ENCODE results near the gene RFTN1.

GRCh38 chr3:16550305-16550675 lies 36.8 kb upstream of the RFTN1 start:
- TF ChIP-seq CTCF (conservative IDR thresholded peaks at IDR 0.05; ENCODE audit: low read length), result no peak
- no peak for TF ChIP-seq EZH2phosphoT487 (IDR thresholded peaks at IDR 0.05; ENCODE audit: borderline replicate concordance, low read depth, low read length)

Measured in OCI-LY7 (cell line).